T follicular helper cell (primary cell): ENCODE data around the gene LBR.

Experiments used
- DNase-seq: peaks from one replicate; pipeline ENCODE4 v3.0.0-alpha.2; 2020; ENCODE audit warnings: low read depth

The LBR gene

GRCh38 chr1:225446595-225446960 is 18.7 kb upstream of the LBR start:
- DNase-seq: no peak

- no peak for DNase-seq
Observed at GRCh38 chr1:225445639-225446594, 18.1 kb upstream of the LBR start.

GRCh38 chr1:225442123-225442505 is 14.3 kb upstream of the LBR start:
- DNase-seq: no peak

- DNase-seq: no peak
Observed at GRCh38 chr1:225441314-225442122, 13.7 kb upstream of the LBR start.

- no peak for DNase-seq
Observed at GRCh38 chr1:225440380-225441221, 12.8 kb upstream of the LBR start.

- no peak for DNase-seq
Observed at GRCh38 chr1:225437710-225438437, 10.0 kb upstream of the LBR start.

- no peak for DNase-seq
Observed at GRCh38 chr1:225435957-225436392, 8.1 kb upstream of the LBR start.

GRCh38 chr1:225435487-225435886 is 7.6 kb upstream of the LBR start:
- no peak for DNase-seq

- no peak for DNase-seq
Observed at GRCh38 chr1:225435076-225435475, 7.2 kb upstream of the LBR start.

- DNase-seq: no peak
Observed at GRCh38 chr1:225434046-225434445, 6.2 kb upstream of the LBR start.

- DNase-seq: no peak
Observed at GRCh38 chr1:225431081-225431863, 3.4 kb upstream of the LBR start.

GRCh38 chr1:225430301-225430700 is 2.5 kb upstream of the LBR start:
- no peak for DNase-seq

GRCh38 chr1:225428881-225429455 is 1.1 kb upstream of the LBR start:
- no peak for DNase-seq

GRCh38 chr1:225428068-225428880 is 436 bp upstream of the LBR start:
- DNase-seq: peak; percentile 86

GRCh38 chr1:225426395-225427234 is 1.2 kb downstream of the LBR start:
- no peak for DNase-seq

- DNase-seq: no peak
Observed at GRCh38 chr1:225425201-225425786, 2.5 kb downstream of the LBR start.

GRCh38 chr1:225424562-225425200 is 3.2 kb downstream of the LBR start:
- no peak for DNase-seq

- DNase-seq: no peak
Observed at GRCh38 chr1:225423518-225423855, 4.4 kb downstream of the LBR start.
